ENCODE measurements around the gene OSTM1. TPM values are rescaled to one million over a fixed set of nuclear protein-coding genes. Genes with fewer than 3 reads are reported as not detected.

OSTM1 gene
- total RNA-seq, 2 experiments from 2014 or later, result 16.3 to 20.9 TPM

GRCh38 chr6:108114841-108115597, 40.5 kb upstream of the OSTM1 start:
- no peak for TF ChIP-seq CTCF (IDR thresholded peaks at IDR 0.05)
- intact Hi-C loops (cut with DNase I, micrococcal nuclease), result no loop called here
- Mint-ChIP-seq H3K36me3 (ENCODE audit: low read depth) (no peaks in the 10 kb centered on the region), H3K27ac (no peak overlapping the region), H3K9me3 (no peaks in the 10 kb centered on the region), H3K4me1 (ENCODE audit: low read depth) (peaks cover 46% of the 10 kb centered on the region), H3K27me3 (peaks cover 88% of the 10 kb centered on the region), H3K4me3 (peak overlapping the region; percentile 63)
- peaks cover 0 to 25% of the 10 kb centered on the region in 2 experiments for H3K9me3 ChIP-seq (ENCODE audit: control insufficient read depth in 1 of 2, insufficient read depth in 1 of 2, low read length in 2 of 2)
- H3K27ac ChIP-seq (ENCODE audit: low read depth in 1 of 2, low read length in 2 of 2), result no peak overlapping the region
- H3K4me3 ChIP-seq (ENCODE audit: low read length), result peak overlapping the region; percentile 26
- ChIA-PET CTCF (interaction anchor here (0.7 to 0.8 kb wide), 2 partner anchors 230 to 377 kb away, joined by 3 to 4 read pairs; no protein-coding TSS in a partner anchor), POLR2A (no interaction called here)
- H3K4me1 ChIP-seq (ENCODE audit: insufficient read depth, low read length), result peaks cover 64% of the 10 kb centered on the region
- peaks cover 59 to 93% of the 10 kb centered on the region in 2 experiments for H3K27me3 ChIP-seq (ENCODE audit: control insufficient read depth in 1 of 2, insufficient read depth in 2 of 2, low read length in 2 of 2)
- DNase-seq (peak in 2 of 14 experiments; percentile 48 to 52), ATAC-seq (ENCODE audit: poor library complexity) (no peak)
- H3K36me3 ChIP-seq (ENCODE audit: insufficient read depth, low read length), result no peaks in the 10 kb centered on the region

GRCh38 chr6:108113557-108114519, 39.3 kb upstream of the OSTM1 start:
- Mint-ChIP-seq H3K9me3 (no peaks in the 10 kb centered on the region), H3K4me1 (ENCODE audit: low read depth) (peaks cover 42% of the 10 kb centered on the region), H3K4me3 (peak overlapping the region; percentile 56), H3K27me3 (peaks cover 88% of the 10 kb centered on the region), H3K36me3 (ENCODE audit: low read depth) (no peaks in the 10 kb centered on the region), H3K27ac (no peak overlapping the region)
- H3K9me3 ChIP-seq (ENCODE audit: control insufficient read depth in 1 of 2, insufficient read depth in 1 of 2, low read length in 2 of 2), result peaks cover 0 to 25% of the 10 kb centered on the region in 2 experiments
- ChIA-PET POLR2A (no interaction called here), CTCF (no interaction called here)
- H3K27ac ChIP-seq (ENCODE audit: low read depth in 1 of 2, low read length in 2 of 2), result no peak overlapping the region
- peaks cover 53% of the 10 kb centered on the region for H3K4me1 ChIP-seq (ENCODE audit: insufficient read depth, low read length)
- H3K36me3 ChIP-seq (ENCODE audit: insufficient read depth, low read length), result no peaks in the 10 kb centered on the region
- H3K27me3 ChIP-seq (ENCODE audit: control insufficient read depth in 1 of 2, insufficient read depth in 2 of 2, low read length in 2 of 2), result peaks cover 64 to 92% of the 10 kb centered on the region in 2 experiments
- intact Hi-C loops (cut with DNase I, micrococcal nuclease), result loop anchor here (1.0 to 2.0 kb wide), 2 partner anchors 379 to 412 kb away; no protein-coding TSS in a partner anchor
- no peak overlapping the region for H3K4me3 ChIP-seq (ENCODE audit: low read length)
- no peak for TF ChIP-seq CTCF (IDR thresholded peaks at IDR 0.05)
- DNase-seq (peak in 3 of 14 experiments; percentile 37 to 48 (median 44)), ATAC-seq (ENCODE audit: poor library complexity) (no peak)

GRCh38 chr6:108108374-108108773, 33.8 kb upstream of the OSTM1 start:
- Histone ChIP-seq H3K4me3 (ENCODE audit: low read length) (no peak overlapping the region), H3K27ac (ENCODE audit: low read depth in 1 of 2, low read length in 2 of 2) (no peak overlapping the region), H3K4me1 (ENCODE audit: insufficient read depth, low read length) (peaks cover 1% of the 10 kb centered on the region), H3K36me3 (ENCODE audit: insufficient read depth, low read length) (no peaks in the 10 kb centered on the region), H3K27me3 (ENCODE audit: control insufficient read depth in 1 of 2, insufficient read depth in 2 of 2, low read length in 2 of 2) (peaks cover 27 to 40% of the 10 kb centered on the region in 2 experiments), H3K9me3 (ENCODE audit: control insufficient read depth in 1 of 2, insufficient read depth in 1 of 2, low read length in 2 of 2) (no peaks in the 10 kb centered on the region)
- no peaks in the 10 kb centered on the region for H3K9me3 Mint-ChIP-seq
- no peak overlapping the region for H3K4me3 Mint-ChIP-seq
- intact Hi-C loops (cut with DNase I, micrococcal nuclease), result no loop called here
- DNase-seq (no peak), ATAC-seq (ENCODE audit: poor library complexity) (no peak)
- H3K27me3 Mint-ChIP-seq, result peaks cover 58% of the 10 kb centered on the region
- CTCF ChIA-PET, result no interaction called here
- peaks cover 2% of the 10 kb centered on the region for H3K4me1 Mint-ChIP-seq (ENCODE audit: low read depth)
- no peaks in the 10 kb centered on the region for H3K36me3 Mint-ChIP-seq (ENCODE audit: low read depth)
- TF ChIP-seq CTCF (IDR thresholded peaks at IDR 0.05), result no peak
- POLR2A ChIA-PET, result no interaction called here
- no peak overlapping the region for H3K27ac Mint-ChIP-seq

Data from CD4-positive, alpha-beta T cell (primary cell).